Right atrium auricular region (tissue), 2 donors: ENCODE measurements around the gene ERGIC1. TPM values are rescaled to one million over a fixed set of nuclear protein-coding genes. Genes with fewer than 3 reads are reported as not detected.
"Not testable (repeated sequence)": the region's sequence is repeated elsewhere in the genome, so short reads cannot be mapped to it uniquely, and the experiment has no call there.

Source experiments
- DNase-seq: peaks from one replicate; pipeline ENCODE4 v3.0.0-alpha.2; 2019; ENCODE audit warnings: low spot score
- H3K27ac ChIP-seq, 2 donors: fragments of 200-600 bp; sonication (generic); 1 replicate in 1 of 2; 2 replicates in 1 of 2; pipeline ENCODE4 v1.5.1; 2016 to 2019
- H3K27me3 ChIP-seq, 2 donors: fragments of 200-600 bp; sonication (generic); one replicate each; pipeline versions ENCODE4 v1.5.1 to v1.6.0; 2017 to 2019
- H3K36me3 ChIP-seq: fragments of 200-600 bp; sonication (generic); one replicate; pipeline ENCODE4 v1.5.1; 2016
- H3K4me1 ChIP-seq, 2 donors: fragments of 200-600 bp; sonication (generic); one replicate each; pipeline versions ENCODE4 v1.5.1 to v1.6.0; 2017 to 2019
- H3K4me3 ChIP-seq, 2 donors: fragments of 200-600 bp; sonication (generic); 1 replicate in 1 of 2; 2 replicates in 1 of 2; pipeline ENCODE4 v1.5.1; 2017 to 2019; ENCODE audit warnings: mild to moderate bottlenecking in 1 of 2, moderate library complexity in 1 of 2
- H3K9me3 ChIP-seq, 2 donors: fragments of 200-600 bp; sonication (generic); one replicate each; pipeline ENCODE4 v1.5.1; 2019
- total RNA-seq, 2 donors: library from RNA; depleted of rRNA; stranded (reverse); fragments of >200 nt; gene quantifications; one replicate each; pipeline ENCODE4 v1.1.0, GENCODE V29; 2016
- TF ChIP-seq, protein P1 (sequence below), 2 donors: fragments of 200-600 bp; sonication (generic); IDR thresholded peaks; one replicate each; pipeline ENCODE4 v1.5.1; 2019; ENCODE audit warnings: antibody characterized with exemption in 2 of 2

The ERGIC1 gene
- total RNA-seq, 2 donors from 2014 or later = 70.7 to 113 TPM

- H3K27ac ChIP-seq = no peak overlapping the region
- no peak for DNase-seq
- TF ChIP-seq, protein P1, sequence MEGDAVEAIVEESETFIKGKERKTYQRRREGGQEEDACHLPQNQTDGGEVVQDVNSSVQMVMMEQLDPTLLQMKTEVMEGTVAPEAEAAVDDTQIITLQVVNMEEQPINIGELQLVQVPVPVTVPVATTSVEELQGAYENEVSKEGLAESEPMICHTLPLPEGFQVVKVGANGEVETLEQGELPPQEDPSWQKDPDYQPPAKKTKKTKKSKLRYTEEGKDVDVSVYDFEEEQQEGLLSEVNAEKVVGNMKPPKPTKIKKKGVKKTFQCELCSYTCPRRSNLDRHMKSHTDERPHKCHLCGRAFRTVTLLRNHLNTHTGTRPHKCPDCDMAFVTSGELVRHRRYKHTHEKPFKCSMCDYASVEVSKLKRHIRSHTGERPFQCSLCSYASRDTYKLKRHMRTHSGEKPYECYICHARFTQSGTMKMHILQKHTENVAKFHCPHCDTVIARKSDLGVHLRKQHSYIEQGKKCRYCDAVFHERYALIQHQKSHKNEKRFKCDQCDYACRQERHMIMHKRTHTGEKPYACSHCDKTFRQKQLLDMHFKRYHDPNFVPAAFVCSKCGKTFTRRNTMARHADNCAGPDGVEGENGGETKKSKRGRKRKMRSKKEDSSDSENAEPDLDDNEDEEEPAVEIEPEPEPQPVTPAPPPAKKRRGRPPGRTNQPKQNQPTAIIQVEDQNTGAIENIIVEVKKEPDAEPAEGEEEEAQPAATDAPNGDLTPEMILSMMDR (IDR thresholded peaks at IDR 0.05) = no peak
These were observed 28.9 kb upstream of the ERGIC1 start for GRCh38 chr5:172805018-172805683.

DNA sequence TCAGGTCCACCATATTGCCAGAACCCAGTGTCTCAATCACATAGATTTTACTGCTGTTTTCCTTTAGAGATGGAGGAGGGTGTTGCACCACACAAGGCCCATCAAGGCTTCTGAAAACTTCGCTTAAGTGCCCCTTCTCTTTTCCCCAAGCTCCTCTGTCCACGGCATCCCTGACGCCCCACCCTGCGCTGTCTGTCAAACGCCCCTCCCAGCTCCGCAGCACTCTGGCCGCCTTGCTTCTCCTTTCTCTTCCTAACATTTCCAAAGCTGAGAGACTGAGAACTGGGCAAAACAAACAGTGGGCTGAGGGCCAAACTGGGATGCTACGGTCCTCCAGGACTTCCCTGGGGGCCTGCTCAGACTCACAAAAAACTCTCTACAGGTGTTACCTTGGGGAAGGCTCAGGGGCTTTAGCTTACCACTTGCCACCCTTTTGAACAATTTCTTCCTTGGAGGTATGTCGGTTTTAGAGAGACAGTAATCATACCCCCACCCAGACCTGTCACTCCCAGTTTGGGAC is 28.3 kb upstream of the ERGIC1 start:
- no peak for DNase-seq
- peak overlapping the region in 1 of 2 donors; percentile 25 for H3K27ac ChIP-seq
- H3K27me3 ChIP-seq = no peaks in the 10 kb centered on the region
- H3K4me3 ChIP-seq = no peak overlapping the region
- TF ChIP-seq, protein P1 (IDR thresholded peaks at IDR 0.05) = no peak
- H3K9me3 ChIP-seq = peaks cover 0 to 15% of the 10 kb centered on the region in 2 donors
- H3K4me1 ChIP-seq = no peaks in the 10 kb centered on the region
- H3K36me3 ChIP-seq = no peaks in the 10 kb centered on the region

More at GRCh38 chr5:172805018-172805683, 28.9 kb upstream of the ERGIC1 start:
- Histone ChIP-seq H3K9me3 (peaks cover 0 to 12% of the 10 kb centered on the region in 2 donors), H3K27me3 (no peaks in the 10 kb centered on the region), H3K4me3 (no peak overlapping the region), H3K4me1 (no peaks in the 10 kb centered on the region), H3K36me3 (no peaks in the 10 kb centered on the region)

DNA sequence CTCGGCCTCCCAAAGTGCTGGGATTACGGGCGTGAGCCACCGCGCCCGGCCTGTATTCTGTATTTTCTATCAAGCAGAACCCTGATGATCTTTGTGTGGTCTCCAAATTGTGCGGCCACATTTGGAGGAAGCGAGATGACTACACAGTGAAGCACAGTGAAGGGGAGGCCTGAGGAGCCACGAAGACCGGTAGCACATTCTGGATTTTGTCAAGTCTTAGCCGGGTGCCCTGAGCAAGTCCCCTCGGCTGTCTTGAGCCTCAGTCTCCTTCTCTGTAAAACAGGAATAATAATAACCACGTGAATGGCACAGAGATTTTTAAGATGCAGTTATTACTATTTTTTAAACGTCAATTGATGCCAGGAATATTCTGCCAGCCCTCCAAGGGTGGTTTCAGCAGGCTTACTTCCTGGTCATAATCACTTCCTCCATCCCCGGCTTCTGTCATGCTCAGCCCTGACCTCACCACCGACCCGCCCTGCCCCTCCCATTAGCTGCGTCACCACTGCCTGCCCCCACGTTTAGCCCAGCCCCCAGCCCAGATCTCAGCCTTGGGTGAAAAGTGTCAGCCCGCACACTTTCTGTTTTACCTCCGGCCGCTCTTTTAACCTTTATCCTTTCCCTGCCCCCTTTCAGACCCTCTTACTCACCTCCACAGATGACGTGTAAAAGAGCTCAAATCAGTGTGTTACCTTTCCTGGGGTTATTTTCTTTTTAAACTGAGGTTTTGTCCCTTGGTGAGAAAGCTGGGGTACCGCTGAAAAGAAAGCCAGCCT is 27.0 kb upstream of the ERGIC1 start:
- peaks cover 0 to 15% of the 10 kb centered on the region in 2 donors for H3K9me3 ChIP-seq
- peak overlapping the region; percentile 69 to 75 for H3K27ac ChIP-seq
- H3K36me3 ChIP-seq = no peaks in the 10 kb centered on the region
- H3K27me3 ChIP-seq = no peaks in the 10 kb centered on the region
- DNase-seq = peak; percentile 94
- peak overlapping the region in 1 of 2 donors; percentile 15 for H3K4me3 ChIP-seq
- TF ChIP-seq, protein P1 (IDR thresholded peaks at IDR 0.05) = no peak
- H3K4me1 ChIP-seq = no peaks in the 10 kb centered on the region

DNA sequence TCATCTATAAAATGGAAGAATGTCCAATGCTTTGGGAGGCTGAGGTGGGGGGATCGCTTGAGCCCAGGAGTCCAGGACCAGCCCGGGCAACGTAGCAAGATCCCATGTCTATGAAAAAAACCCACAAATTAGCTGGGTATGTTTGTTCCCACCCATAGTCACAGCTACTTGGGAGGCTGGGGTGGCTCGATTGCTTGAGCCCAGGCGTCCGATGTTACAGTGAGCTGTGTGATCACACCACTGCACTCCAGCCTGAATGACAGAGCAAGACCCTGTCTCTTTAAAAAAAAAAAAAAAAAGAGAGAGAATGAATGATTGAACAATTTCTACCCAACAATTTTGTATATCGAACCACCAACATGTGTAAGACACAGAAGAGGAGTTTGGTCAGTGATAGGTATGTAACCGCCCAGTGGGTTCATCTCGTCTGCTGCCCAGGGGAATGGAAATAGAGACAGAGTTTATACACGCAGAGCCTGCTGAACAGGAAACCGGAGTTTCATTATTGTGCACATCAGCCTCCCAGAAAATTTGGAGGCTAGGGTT is 26.2 kb upstream of the ERGIC1 start:
- Histone ChIP-seq H3K4me3 (peak overlapping the region in 1 of 2 donors; percentile 15), H3K36me3 (no peaks in the 10 kb centered on the region), H3K9me3 (peaks cover 0 to 15% of the 10 kb centered on the region in 2 donors), H3K27me3 (no peaks in the 10 kb centered on the region), H3K4me1 (no peaks in the 10 kb centered on the region), H3K27ac (peak overlapping the region; percentile 41 to 75)
- TF ChIP-seq, protein P1 (IDR thresholded peaks at IDR 0.05) = no peak
- DNase-seq = no peak

DNA sequence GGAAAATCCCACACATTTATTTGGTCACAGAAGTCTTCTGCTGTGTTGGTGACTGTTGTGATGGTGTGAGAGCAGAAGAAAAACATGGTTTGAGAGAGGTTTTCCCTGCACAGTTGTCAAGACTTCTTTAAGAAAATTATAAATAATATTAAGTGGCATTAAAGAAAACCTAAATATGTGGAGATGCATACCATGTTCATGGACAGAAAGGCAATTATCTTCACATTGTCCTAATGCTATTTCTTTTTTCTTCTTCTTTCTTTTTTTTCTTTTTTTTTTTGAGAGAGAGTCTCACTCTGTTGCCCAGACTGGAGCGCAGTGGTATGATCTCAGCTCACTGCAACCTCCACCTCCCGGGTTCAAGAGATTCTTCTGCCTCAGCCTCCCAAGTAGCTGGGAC is 24.3 kb upstream of the ERGIC1 start:
- no peaks in the 10 kb centered on the region for H3K4me1 ChIP-seq
- H3K36me3 ChIP-seq = no peaks in the 10 kb centered on the region
- no peaks in the 10 kb centered on the region for H3K27me3 ChIP-seq
- TF ChIP-seq, protein P1 (IDR thresholded peaks at IDR 0.05) = no peak
- H3K9me3 ChIP-seq = peaks cover 0 to 15% of the 10 kb centered on the region in 2 donors
- H3K4me3 ChIP-seq = no peak overlapping the region
- DNase-seq = no peak
- no peak overlapping the region for H3K27ac ChIP-seq

- H3K36me3 ChIP-seq = not testable (repeated sequence)
These were observed 23.1 kb upstream of the ERGIC1 start for GRCh38 chr5:172810996-172811395.

More at GRCh38 chr5:172810996-172811395, 23.1 kb upstream of the ERGIC1 start:
- peaks cover 0 to 15% of the 10 kb centered on the region in 2 donors for H3K9me3 ChIP-seq
- H3K27ac ChIP-seq, H3K27me3 ChIP-seq, H3K4me1 ChIP-seq, H3K4me3 ChIP-seq, DNase-seq: not testable (repeated sequence)
